Transverse colon (tissue), 3 donors: Measurements from ENCODE around the gene ERBB3.

Experiments used
- CTCF ChIP-seq, 5 experiments: fragments of 200-600 bp in 3 of 5; fragments of 450-650 bp in 2 of 5; sonication (generic) in 3 of 5; IDR thresholded peaks; 1 replicate in 2 of 5; 2 replicates in 3 of 5; pipeline ENCODE4 v1.5.1; 2016 to 2017; ENCODE audit warnings: antibody characterized with exemption in 5 of 5, inconsistent platforms in 3 of 5, mild to moderate bottlenecking in 2 of 5, moderate library complexity in 1 of 5
- POLR2A ChIP-seq: fragments of 450-650 bp; IDR thresholded peaks from one replicate; pipeline ENCODE4 v1.6.1; 2016; ENCODE audit warnings: antibody characterized with exemption, mild to moderate bottlenecking, moderate library complexity

GRCh38 chr12:56145217-56145616 is 65.3 kb downstream of the ERBB3 start:
- TF ChIP-seq CTCF (IDR thresholded peaks at IDR 0.05) (no peak), POLR2A (no peak)
